ENCODE data around the gene CFC1.
"Not testable (repeated sequence)": the region's sequence is repeated elsewhere in the genome, so short reads cannot be mapped to it uniquely, and the experiment has no call there.

DNA sequence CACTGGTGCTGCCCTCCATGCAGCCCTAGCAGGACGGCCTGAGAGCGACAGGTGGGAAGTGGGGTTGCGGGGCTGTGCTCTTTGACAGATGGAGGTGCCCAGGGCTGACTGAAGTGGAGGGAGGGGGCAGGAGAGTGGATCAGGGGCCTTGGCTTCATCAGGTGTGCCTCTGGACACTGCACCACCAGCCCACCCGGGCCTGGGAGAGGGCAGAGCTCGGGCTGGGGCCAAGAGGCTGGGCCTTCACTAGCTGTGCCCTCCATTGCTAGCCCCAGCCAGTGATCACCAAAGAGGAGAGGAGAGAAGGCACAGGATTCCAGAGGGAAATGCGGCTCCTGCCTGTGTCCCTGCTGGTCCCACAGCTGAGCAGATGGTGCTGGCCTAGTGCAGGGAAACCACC is 2.6 kb downstream of the CFC1 start:
- not testable (repeated sequence) for TF ChIP-seq TAF1, ZBTB21, FLYWCH1 (CRISPR knock-in tag; IDR thresholded peaks at IDR 0.05)

Measured in HepG2 (cell line).